Superior temporal gyrus (tissue), 1 donor: ENCODE data around the gene IFI30.

ENCODE experiments used
- DNase-seq: peaks from one replicate; pipeline ENCODE4 v3.0.0-alpha.2; 2016; ENCODE audit errors: extremely low spot score

Gene IFI30

DNA sequence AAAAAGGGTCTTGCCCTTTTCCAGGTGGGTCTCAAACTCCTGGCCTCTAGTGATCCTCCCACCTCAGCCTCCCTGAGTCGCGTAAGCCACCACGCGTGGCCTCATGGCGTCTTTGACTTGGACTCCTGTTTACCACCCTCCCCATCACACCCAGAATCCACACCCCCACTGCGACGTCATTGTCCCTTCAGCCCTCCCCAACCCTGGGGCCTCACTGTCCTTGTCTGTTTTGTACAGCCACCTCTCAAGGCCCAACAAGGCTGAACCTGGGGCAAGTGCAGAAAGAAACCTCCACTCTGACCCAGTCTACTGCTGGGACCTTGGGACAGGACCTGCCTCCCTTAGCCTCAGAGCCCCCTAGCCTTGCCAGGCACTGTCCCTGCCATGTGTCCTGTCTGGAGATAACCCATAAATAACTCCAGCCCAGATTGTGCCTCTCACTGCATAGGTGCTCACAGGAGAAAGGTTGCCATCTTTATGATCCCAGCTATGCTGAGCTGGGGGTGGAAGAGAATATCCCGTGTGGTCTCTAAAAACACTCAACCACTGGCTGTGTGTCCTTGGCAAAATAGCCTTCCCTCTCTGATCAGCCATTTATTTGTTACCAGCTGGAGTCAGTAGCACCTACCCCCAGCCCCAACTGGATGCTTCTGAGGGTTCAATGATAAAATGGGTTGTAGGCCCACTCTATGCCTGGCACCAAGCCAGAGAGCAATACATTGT, 1.8 kb upstream of the IFI30 start:
- DNase-seq, result no peak

GRCh38 chr19:18172331-18173053, 1.1 kb upstream of the IFI30 start:
- DNase-seq, result no peak

DNA sequence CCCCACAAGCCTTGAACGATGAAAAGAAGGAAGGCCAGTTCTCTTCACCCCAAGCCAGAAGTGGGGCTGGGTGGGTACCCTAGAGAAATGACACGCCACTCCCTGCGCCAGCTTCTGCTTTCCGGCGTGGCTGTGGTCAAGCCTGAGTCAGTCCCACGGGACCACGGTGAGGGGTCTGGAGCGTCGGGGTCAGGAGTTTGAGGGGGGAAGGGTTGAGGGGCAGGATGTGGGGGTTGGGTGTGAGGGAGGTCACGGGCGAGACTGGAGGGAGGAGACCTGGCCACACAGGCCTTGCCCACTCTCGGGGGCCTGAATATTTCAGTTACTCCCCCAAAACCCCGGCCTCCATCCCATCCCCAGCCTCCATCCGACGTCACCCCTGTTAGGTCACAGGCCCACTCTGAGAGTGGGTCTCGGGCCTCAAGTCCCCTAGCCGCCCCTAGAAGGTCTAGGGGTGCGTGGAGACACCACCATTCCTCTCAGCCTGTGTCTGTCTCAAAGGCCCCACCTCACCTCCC, 500 bp upstream of the IFI30 start:
- no peak for DNase-seq

- no peak for DNase-seq
These were observed 1.4 kb downstream of the IFI30 start for GRCh38 chr19:18174983-18175382.

GRCh38 chr19:18176367-18177310, 3.0 kb downstream of the IFI30 start:
- no peak for DNase-seq

DNA sequence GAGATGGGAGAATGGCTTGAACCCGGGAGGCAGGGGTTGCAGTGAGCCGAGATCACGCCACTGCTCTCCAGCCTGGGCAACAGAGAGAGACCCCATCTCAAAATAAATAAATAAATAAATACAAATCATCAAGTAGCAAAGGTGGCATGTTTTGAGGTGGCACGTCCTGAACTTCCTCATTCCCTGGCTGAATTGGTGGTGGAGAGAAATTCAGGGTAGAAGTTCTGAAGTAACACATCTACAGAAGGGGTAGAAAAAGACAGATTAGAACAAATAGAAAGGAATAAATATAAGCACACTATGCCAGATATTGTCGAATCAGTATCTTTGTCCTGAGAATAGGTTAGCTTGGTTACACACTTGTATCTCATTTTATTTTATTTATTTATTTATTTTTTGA, 6.3 kb downstream of the IFI30 start:
- DNase-seq, result no peak

DNA sequence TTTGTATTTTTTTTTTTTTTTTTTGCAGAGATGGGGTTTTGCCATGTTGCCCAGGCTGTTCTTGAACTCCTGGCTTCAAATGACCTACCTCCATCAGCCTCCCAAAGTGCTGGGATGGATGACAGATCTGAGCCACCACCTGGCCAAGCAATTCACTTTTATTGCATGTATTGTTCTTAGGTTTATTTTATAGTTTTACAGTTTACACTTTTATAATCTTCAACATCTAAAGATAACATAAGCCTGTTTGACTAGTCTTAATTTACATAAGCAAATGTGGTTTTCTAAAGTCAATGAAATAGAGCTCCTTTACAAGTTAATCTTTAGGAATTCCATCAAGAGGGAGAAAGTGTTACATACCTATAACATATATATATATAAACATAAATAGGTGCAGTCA, 9.9 kb downstream of the IFI30 start:
- DNase-seq, result no peak

GRCh38 chr19:18185538-18185937, 11.9 kb downstream of the IFI30 start:
- no peak for DNase-seq

GRCh38 chr19:18190278-18190677, 16.7 kb downstream of the IFI30 start:
- DNase-seq, result no peak

DNA sequence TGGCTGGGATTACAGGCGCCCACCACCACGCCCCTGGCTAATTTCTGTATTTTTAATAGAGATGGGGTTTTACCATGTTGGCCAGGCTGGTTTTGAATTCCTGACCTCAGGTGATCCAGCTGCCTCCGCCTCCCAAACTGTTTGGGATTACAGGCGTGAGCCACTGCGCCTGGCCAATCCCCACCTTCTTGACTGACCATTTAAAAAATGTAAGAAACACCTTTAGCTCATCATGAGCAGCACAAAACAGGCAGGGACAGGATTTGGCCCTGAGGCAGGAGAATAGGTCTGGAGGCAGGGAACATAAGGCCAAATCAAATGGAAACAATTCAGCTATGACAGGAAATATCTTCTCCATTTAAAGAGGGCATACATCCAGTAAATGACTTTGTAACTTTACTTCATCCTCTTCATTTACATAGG, 18.0 kb downstream of the IFI30 start:
- DNase-seq, result no peak

DNA sequence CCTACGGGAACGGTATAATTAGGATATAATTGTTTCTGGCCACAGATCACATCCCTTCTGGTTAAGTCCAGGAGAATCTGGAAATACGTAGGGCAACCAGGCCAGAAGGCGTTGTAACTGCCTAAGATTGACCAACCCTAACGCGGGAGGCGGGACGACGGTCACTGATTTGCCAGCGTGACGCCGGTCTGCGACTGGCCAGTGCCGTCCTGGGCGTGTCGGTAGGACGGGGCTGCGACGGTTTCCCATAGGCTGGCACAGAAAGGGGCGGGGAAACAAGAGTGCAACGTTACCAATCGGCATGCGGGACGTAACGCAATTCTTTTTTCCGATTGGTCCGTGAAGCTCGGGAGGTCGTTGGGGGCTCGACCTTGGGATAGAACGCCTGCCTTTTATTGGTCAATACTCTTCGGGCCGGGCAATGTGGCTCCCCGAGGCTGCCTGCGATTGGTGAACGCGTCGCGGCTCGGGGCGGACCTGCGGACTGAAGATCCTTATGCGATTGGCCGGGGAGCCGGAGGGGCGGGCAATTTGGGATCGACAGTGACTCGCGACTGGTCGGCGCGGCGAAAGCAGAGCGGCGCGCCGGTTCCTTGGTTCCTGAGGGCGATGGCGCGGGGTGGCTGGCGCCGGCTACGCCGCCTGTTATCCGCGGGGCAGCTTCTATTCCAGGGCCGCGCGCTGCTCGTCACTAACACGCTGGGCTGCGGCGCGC, 19.2 kb downstream of the IFI30 start, which contains the start of gene MPV17L2:
Gene MPV17L2, plus strand, starts transcription at position 546 of the 715 bp plus-strand sequence. Its CDS starts 64 bp downstream, at position 610.
- DNase-seq, result peak; percentile 100

GRCh38 chr19:18193388-18194180, 20.0 kb downstream of the IFI30 start:
- DNase-seq, result no peak

GRCh38 chr19:18194181-18194530, 20.5 kb downstream of the IFI30 start:
- DNase-seq, result no peak

- no peak for DNase-seq
These were observed 21.1 kb downstream of the IFI30 start for GRCh38 chr19:18194554-18195238.

DNA sequence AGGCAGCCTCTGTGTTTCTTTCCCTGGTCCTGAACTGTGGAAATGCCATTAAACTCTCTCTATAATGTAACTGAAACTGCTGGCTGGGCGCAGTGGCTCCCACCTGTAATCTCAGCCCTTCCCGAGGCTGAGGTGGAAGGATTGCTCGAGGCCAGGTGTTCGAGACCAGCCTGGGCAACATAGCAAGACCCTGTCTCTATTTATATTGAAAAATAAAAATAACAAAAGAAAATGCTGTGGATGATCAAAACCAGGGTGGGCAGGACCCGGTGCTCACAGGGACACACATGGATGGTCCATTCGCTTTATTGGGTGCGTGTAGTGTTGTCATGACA, 22.9 kb downstream of the IFI30 start:
- DNase-seq, result no peak

DNA sequence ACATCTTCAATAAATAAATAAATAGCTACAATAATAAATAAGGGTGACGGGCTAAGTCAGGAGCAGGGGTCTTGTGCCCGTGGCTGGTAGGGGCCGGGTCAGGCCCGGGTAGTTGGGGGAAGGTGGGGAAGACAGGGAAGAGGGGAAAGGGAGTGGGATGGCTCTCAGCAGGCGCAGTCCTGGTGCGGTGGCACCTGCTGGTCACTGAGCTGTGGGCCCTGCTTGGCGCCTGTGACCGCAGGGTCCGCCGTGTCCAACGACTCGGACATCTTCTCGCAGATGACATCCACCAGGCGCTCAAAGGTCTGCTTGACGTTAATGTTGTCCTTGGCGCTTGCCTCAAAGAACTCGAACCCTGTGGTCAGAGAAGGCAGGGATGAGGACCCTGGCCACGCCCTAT, 23.7 kb downstream of the IFI30 start:
- DNase-seq, result no peak

- DNase-seq, result no peak
These were observed 24.3 kb downstream of the IFI30 start for GRCh38 chr19:18197941-18198340.

DNA sequence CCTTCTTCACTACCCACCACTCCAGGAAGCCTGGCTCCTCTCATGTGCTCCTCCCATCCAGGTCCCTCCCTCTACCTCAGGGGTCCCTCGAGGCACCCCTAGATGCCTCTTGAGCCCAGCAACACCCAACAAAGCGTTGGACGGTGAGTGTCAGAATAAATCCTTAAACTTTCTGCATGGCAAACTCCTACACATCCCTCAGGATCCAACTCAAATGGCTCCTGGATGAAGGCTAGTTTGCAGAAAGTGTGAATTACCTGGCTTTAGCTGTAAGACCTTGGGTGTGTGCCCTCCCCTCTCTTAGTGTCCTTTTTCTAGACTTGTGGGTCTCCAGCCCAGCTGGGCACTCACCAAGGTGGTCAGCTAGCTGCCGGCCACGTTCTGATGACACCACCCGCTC, 24.8 kb downstream of the IFI30 start:
- DNase-seq, result no peak

DNA sequence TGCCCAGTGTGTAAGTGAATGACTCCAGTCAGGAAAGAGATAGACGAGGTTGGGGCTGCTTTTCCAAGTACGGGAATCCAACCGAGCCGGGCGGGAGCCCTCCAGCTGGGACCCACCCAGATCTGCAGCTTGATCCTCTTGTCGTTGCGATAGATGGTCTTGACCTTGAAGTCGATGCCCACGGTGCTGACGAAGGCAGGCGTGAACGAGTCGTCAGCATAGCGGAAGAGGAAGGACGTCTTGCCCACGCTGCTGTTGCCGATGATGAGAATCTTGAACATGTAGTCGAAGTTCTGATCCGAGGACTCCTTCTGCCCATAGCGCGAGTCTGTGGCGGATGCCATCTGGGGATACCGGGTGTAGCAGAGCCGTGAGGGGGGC, 28.8 kb downstream of the IFI30 start:
- DNase-seq, result no peak

DNA sequence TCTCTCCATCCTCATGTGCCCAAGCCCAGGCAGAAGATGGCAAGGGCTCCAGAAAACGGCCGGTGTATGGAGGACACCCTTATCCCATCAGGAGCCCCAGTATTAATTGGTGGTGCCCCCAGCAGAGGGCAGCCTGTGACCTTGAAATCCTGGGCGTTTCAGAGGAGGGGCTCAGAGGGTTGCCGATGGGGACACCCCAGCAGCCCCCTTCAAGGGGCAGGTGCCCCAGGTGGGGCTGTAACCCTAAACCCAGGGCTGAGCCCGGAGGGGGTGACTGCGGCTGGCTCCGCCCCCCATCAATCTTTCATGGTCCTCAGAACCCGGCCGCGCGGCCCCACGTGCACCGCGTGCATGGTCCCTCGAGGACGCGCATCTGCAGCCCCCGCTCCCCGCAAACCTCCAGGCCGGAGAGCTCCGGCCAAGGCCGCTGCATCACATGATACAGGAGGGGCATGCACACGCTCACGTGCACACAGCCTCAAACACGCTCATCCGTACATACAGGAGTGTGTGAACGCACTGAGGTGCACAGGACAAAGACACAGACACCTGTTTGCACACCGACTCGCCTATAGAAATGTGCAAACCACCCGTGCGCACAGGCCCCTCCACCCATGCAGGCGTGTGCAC, 29.3 kb downstream of the IFI30 start:
- peak; percentile 47 for DNase-seq
